Measurements from ENCODE around the gene ITGA8.
"Not testable (repeated sequence)": the region's sequence is repeated elsewhere in the genome, so short reads cannot be mapped to it uniquely, and the experiment has no call there.

The ITGA8 gene

DNA sequence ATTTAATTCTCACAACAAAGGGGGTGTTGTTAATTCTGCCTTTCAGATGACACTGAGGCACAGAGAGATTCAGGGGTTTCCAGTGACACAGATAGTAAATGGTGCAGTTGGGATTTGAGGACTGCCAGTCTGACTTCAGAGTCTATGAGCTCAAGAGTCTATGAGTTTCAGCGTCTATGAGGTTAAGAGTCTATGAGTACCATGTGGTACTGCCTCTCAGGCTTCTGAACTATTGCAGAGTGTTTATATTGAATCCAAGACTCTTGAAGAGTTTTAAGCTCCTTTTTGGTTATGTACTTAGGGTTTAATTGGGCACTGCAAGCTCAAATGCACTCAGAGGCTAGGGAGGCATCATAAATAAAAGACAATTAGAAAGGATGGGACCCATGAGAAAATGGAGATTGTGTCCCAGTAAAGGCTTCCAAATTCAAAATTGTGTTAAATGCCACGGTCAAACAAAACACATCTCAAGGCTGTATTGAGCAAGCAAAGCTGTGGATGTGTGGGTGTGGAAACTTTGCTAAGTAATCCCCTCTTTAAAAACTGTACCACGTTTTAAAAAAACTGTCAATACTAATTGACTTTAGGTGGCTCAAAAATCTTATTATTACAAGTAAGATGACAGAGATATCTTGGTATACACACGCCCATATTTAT, 224.7 kb downstream of the ITGA8 start:
- no peak for DNase-seq (ENCODE audit: low read depth)

DNA sequence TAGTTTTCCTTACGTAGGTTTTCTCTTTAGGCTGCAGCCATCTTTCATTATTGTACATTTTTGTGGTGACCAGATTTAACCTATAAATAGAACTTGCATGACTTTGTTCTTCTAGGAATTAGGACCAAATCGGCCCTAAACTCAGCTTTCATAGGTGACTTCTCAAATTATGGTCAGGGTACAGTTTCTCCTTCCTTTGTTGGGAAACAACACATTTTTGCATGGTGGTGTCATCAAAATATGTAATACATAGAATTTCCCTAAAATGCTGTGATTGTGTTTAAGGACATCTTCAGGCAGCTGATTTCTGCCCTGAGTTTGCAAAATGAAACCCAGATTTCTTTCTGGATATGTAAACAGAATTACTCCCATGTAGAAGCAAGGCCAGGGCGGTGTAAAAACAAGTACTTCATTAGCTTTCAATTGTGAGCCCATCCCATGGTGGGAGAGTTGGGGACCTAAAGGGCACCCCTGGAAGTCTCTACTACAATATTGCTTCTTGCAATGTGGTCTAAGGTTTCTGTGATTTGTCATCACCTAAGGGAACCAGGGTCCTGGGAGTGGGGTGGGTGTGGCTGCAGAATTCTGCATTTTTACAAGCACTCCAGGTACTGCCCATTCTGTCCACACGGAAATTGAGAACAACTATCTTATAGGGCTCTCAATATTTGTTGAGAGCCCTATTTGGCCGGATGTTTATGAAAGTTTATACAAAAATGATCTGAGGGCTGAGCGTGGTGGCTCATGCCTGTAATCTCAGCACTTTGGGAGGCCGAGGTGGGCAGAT, 227.7 kb downstream of the ITGA8 start:
- DNase-seq (ENCODE audit: low read depth), result no peak

DNA sequence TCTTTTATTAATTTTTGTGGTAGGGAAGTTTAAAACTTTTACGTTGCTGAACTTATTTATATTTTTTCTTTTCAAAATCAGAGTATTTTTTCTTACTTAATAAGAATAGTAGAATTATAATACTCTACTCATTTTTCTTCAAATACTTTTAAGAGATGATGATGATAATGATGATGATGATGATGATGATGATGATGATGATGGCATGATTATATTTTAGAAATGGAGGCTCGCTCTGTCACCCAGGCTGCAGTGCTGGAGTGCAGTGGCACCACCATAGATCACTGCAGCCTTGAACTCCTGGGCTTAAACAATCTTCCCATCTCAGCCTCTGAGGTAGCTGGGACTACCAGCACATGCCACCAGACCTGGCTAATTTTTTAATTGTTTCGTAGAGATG, 230.3 kb downstream of the ITGA8 start:
- DNase-seq (ENCODE audit: low read depth), result no peak

DNA sequence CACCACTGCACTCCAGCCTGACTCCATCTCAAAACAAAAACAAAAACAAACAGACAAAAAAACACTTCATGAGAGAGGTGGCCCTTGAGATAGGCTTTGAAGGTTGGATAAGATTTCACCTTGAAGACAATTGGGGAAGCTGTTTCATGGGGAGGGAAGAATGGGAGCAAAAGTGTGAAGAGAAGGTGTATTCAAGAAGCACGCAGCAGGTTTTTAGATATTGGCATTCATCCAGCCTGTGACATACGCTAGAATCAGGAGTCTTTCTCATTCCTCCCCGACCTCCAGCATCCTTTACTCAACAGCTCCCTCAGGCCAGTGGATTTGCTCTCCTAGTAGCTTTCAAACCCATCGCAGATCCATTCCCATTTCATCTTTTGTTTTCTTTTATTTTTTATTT, 232.3 kb downstream of the ITGA8 start:
- no peak for DNase-seq (ENCODE audit: low read depth)

DNA sequence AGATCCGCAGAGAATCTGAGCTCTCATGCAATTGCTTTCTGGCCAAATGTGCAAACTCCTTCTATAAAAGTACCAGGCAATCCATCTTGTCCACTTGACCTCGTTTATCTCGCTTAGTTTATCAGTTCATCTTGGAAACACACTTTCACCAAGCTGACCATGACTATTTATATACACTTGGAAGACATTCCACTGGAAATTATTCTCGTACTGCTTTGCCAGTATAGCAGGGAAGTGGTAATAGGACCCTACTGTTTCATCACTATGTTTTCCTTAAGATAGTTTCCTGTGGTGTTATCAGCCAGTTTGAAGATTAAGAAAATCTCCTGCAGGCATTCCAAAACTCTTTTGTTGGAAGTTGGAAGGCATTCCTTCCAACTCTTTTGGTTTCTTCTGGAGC, 233.3 kb downstream of the ITGA8 start:
- DNase-seq (ENCODE audit: low read depth), result no peak

DNA sequence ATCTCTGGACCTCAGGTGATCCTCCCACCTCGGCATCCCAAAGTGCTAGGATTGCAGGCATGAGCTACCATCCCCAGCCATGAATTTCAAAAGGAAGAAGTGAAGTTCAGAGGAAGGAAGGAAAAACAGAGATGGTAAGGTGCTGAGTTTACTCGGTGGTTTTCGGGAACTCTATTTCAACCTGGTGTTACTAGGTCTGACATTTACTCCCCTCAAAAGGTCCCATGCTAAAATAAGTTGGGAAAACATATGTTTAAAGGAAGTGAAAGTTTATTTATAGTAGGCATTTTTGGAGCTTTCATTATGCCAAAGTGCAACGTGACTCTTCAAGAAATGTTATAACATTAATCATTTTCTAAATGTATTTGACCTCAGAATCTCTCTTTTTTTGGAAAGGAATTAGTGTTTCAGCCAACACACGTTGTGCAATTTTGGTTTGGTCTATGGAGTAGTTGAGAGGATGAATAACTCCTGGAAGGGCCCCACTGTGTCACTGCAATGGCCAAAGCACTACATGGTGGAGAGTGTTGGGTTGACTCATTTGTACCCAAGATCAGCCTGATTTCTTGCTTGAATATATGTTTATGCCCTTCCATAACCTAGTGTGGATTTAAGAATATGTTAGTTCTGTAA, 233.9 kb downstream of the ITGA8 start:
- DNase-seq (ENCODE audit: low read depth), result no peak

DNA sequence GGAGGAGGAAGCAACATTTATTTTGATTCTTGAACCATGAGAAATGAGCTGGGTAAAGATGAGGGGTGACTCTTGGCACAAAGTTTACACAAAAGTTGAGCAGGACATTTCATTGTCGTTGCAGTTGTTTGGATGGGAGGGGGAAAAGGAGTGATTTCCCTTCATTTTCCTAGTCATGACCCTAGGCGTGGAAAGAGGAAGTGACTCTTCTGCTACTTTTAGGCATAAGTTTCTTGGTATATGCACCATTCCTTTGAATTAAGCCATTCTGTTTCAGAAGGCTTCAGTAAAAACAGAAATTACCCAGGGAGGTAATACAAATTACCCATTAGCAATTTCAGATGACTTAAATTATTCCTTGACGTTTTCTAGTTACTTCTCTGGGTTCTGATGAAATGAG, 234.7 kb downstream of the ITGA8 start:
- DNase-seq (ENCODE audit: low read depth), result no peak

DNA sequence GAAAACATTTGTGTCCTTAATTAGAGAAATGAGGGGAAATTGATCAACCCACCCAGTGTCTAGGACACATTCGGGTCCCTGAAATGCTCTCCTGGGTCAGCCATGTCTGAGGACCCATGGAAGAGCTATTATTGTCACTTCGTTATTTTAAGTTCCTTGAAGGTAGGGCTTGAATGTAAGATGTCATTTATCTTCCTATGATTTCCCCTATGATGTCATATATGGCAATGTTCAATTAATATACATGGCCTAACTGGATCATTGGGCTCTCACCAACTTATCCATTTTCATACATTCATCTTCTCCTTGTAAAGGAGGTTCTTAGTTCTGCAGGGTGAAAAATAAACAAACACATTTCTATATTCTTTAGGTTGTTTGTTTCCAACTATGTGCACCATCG, 235.6 kb downstream of the ITGA8 start:
- no peak for DNase-seq (ENCODE audit: low read depth)

DNA sequence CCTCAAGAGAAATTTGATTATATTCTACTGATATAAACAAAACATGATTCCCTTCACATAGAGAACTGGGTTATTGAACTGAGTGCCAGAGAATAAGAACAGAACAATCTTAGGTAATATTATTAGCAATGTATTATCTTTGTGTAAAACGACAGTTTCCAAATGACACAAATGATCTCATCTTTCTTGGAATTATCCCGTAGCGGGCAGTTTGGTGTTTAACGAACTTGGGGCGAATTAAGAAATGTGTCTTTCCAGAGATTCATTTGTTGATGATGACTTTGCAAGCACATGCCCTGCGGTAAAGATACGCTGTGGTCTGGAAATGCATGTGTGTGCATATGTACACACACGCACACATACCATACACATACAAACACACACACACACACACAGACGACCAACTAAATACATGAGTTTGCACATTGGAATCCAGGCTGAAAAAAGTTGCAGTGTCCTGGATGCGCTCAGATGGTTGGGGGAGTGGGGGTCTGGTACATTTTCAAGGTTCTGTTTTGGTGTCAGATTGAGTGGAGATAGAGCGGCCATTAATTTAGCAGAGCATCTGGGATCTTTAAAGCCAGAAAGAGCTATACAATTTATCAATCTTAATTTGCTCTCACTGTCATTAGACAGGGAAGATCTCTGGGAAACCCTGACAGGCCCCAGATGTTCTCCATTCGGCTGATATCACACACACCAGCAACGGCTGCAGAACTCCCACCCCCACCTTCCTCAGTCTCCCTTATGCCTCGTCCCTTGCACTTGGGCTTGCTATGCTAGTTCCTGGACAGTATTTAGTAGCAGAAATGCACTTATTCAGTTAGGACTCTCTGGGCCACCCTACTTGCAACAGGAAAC, 236.3 kb downstream of the ITGA8 start:
- DNase-seq (ENCODE audit: low read depth), result no peak

DNA sequence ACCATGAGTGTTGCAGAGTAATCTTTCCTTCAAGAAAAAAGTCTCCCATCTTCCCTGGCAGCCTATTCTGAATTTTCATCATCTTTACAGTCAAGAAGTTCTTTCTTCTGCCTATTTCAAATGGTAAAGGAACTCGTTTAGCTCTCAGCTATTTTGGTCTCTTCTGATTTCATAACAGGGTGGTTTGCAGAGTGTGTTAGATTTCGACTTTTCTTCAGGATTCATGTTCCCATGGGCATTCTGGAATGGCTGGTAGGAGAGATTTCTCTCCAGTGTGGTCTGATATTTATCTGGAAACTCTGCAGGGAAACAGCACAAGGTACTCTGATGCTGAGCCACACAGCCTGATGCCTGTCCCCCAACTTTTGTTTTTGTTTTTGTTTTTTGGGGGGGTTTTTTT, 237.6 kb downstream of the ITGA8 start:
- DNase-seq (ENCODE audit: low read depth), result no peak

DNA sequence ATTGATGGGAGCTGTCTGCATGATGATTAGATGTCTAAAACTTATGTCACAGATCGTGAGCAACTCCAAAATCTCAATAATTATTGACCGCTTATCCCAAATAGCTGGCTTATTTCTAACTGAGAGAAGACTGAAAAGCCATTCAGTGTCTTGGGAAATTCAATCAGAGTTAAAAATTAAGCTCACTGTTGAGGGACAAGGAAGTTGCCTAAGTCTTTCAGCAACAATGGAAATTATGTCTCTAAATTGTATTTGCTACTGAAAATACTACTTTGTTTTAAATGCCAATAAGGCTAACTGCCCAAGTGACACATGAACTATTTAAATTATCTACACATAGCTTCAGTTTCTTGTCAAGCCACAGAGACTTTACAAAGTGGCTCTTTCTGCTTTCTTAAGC, 240.8 kb downstream of the ITGA8 start:
- DNase-seq (ENCODE audit: low read depth), result no peak

DNA sequence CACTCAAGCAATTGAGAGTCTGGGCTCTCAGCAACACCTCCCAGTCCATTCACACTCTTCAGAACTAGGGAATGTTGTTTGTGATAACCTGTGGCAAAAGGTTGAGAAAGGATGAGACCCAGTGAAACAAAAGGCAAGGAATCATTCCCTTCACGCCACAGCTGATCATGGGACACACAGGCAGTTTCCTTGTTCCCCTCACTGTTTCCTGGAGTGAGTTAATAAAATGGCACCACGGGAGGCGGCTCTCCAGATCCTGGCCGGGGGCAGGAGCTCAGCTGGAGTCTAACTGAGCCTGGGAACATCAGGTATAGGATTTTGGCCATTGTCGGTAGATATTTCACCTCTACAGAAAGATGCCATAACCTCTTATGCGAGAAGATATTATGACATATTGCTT, 241.3 kb downstream of the ITGA8 start:
- no peak for DNase-seq (ENCODE audit: low read depth)

DNA sequence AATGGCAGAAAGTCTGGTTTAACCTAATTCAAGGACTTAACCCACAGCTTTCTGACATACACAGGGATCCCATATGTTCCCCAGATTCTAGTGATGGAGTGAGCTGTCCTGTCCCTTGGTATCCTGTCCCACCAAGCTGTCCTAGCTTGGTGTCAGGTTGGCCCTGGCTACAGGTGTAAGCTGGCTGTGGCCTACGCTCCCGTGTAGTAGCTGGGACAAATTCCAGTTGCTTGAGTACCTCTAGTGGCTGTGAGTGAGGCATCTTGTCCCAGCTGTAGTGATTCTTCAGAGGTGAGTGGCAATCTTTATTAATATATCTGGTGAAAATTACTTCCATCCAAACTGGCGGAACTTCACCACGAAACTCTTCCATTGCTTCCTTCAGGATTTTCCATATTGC, 243.4 kb downstream of the ITGA8 start:
- DNase-seq (ENCODE audit: low read depth), result no peak

DNA sequence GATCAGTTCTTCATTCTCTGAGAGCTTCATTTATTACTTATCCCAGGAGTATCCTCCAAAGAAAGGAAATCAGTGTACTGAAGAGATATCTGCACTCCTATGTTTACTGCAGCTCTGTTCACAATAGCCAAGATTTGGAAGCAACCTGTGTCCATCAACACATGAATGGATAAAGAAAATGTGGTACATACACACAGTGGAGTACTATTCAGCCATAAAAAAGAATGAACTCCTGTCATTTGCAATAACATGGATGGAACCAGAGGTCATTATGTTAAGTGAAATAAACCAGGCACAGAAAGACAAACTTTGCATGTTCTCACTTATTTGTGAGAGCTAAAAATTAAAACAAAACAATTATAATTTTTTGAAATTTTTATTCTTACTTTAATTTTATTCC, 244.3 kb downstream of the ITGA8 start:
- DNase-seq (ENCODE audit: low read depth), result not testable (repeated sequence)

DNA sequence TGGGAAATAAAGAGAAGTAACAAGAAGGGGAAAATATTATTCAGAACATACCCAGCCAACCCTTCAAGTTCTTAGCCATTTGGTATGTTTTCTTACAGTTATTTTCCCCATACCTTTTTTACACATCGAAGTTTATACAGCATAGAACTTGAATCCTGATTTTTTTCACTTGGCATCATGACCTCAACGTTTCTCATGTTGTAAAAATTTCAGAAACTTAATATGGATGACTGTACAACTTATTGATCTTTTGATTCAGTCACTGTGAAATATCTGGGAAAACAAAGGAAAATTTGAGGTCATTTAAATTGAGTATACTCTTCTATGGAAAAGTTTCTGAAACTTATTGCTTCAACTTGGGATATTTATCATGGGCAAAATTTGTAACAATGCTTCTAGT, 245.1 kb downstream of the ITGA8 start:
- DNase-seq (ENCODE audit: low read depth), result no peak

DNA sequence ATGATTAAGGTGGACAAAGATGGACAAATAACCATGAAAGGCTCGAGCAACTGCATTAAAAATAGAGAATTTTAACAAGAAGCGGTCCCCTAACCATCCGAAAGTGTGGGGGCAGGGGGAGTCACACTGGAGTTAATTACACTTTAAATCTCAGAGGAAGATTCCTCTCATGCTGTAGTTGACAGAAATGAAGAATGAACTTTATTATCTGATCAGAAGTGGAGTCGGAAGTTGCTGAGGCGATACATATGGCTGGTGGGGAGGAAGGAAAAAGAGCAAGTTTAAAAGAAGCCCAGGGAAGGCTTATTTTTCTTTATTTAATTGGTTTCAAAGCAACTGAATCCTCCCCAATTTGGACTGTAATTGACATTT, 246.3 kb downstream of the ITGA8 start:
- DNase-seq (ENCODE audit: low read depth), result no peak

DNA sequence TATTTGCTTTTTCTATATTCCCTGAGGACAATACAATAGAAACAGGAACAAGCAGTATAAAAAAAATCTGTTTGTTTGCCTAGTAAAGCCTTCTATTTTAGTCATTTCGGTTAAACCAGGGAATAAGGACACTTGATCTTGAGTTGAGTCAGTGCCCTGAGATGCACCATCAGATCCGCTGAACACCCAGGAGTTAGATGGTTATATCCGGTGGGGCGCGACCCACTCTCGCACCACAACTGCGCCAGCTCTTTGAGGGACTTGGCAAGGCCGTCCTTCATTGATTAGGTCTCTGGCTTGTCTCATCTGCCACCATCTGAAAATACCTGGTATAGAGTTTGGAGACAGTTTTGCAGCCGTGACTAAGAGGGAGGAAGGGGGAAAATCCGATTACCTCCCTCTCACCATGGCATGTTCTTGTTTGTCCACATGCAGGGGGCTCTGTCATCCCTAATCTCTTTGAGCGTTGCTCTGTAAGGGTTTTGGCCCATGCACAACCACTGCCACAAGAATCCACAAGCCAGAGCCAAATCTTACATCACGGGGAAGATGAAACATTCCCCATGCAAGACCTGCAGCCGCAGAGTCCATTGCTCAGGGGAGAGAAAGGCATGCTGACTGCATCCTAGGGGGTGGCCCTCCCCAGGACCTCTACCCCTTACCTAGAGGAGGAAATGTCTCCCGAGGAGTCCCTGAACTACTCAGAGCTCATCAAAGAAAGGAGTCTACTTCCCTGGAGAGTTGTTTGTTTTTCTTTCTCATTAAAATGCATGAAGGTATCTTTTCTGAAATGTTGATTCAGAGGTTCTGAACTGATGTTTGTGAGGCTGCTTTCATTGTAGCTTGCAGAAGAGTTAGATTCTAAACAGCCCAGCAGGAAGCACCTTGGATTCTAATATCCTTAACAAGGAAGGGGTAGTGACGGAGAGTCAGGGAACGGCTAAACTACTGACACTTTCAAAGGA, 247.0 kb downstream of the ITGA8 start:
- DNase-seq (ENCODE audit: low read depth), result no peak

DNA sequence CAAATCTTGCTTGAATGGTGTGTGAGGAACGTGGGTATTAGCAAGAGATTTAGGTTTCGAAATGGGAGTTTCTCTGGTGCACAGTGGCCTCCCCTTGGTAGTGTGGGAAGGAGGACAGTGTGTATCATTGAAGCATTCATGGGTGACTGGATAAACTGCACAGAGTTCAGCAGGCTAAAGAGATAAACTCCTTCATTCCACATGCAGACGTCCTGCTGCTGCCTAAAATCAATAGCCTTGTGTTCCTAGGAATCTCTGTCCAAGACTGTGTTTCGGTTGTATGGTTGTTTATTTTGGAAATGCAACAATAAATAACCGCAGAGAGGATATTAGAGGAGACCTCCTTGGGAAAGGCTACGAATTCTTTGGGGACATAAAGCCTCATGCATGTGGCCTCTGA, 247.7 kb downstream of the ITGA8 start:
- DNase-seq (ENCODE audit: low read depth), result no peak

DNA sequence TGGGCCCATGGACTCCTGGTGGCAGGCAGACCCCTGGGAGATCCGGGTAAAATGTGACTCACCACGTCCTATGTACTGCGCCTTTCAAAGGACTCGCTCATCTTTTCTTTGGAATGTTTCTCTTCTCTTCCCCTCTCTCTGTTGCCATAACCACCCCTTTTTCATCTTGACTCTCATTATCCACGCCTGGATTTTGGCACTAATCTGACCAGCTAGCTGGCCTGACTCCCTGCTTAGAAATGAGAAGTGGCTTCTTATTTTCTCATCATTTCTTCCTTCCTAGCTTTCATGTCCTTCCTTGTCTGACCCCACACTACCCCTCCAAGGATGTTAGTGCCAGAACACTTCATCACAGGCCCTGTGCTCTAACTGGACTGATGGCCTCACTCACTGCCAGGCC, 250.6 kb downstream of the ITGA8 start:
- DNase-seq (ENCODE audit: low read depth), result no peak

DNA sequence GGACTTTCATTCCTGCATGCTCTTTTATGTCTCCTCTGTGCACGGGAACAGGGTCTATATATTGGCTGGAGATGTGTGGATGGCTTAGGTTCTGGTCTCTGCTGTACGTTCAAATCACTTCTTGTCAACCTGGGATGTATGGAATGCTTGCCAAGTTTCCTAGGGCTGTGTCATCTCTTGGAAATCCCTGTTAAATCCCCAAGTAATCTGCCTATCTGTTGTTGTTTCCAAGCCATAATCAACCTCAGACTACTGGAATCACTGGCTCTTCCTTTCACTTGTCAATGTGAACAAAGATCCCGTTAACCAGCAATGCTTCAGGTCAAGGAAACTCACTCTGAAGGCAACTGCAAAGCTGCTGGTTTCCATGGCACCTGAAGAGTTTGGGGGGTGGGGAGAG, 255.3 kb downstream of the ITGA8 start:
- no peak for DNase-seq (ENCODE audit: low read depth)

All from stimulated activated CD8-positive, alpha-beta memory T cell treated with anti-CD3 and anti-CD28 coated beads, Interleukin-12 subunit alpha, Interleukin-12 subunit beta, amount 100 ng/mL, for 4 hours (primary cell).